NAMALWA (cell line): ENCODE results near the gene FAM210B.
"Not testable (repeated sequence)": the region's sequence is repeated elsewhere in the genome, so short reads cannot be mapped to it uniquely, and the experiment has no call there.

ENCODE experiments used
- DNase-seq: peaks from one replicate; pipeline ENCODE4 v3.0.0-alpha.2; 2015; ENCODE audit warnings: low spot score

Gene FAM210B

DNA sequence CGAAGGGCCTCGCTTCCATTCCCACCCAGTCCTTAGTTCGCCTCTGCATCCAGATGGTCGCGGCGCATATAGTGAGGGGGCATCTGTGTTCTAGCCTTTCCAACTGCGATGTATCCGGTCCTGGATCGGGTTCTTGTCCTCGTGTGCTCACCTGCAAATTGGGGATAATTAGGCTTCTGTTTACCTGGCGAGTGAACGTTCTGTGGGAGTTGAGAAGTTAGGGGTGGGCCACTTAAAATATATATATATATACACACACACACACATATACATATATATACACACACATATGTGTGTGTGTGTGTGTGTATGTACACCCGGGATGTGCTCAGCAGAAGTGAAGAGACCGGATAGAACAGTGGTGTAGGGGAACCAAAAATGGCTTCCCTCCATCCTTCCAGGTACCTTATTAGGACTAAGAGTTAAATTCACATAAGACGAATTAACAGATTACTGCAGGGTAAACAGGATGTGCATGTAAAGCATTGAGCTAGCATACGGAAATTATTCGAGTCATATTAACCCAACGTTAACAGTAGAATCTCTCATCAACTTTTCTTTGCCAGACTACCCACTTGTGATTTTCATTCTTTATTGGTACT, 34.2 kb downstream of the FAM210B start:
- DNase-seq = peak; percentile 50

DNA sequence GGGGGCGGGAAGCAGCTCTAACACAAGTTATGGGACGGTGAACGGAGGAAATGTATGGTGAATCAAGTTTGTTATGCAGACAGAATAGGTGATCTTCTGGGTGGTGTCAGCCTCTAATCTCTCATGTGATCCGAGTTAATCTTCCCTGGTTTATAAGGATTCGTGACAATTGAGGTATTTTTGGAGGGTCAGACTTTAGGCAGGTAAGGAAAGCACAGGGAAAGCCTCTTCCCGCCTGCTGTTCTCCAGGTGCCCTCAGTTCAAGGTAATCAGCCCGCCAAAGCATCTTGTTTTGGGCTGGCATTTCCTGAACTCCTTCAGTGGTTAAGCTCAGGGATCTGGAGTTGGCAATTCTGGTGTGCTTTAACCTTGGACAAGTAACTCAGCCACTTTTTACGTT, 34.9 kb downstream of the FAM210B start:
- DNase-seq = no peak

DNA sequence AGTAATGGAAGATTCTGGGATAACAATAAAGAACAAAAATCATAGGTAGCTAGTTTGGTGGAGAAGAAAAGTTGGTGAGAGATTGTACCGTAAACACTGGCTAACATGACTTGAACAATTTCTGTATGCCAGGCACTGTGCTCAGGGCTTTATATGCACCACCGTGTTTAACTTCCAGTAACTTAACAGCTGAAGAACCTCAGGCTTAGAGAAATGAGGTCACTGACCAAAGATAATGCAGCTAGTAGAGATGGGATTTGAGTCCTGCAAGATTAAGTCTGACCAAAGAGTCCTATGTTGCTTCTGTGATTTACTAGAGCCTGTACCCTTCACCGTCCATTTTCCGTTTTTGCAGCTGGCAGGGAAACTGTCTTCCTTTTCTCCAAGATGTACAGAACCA, 36.4 kb downstream of the FAM210B start:
- no peak for DNase-seq

DNA sequence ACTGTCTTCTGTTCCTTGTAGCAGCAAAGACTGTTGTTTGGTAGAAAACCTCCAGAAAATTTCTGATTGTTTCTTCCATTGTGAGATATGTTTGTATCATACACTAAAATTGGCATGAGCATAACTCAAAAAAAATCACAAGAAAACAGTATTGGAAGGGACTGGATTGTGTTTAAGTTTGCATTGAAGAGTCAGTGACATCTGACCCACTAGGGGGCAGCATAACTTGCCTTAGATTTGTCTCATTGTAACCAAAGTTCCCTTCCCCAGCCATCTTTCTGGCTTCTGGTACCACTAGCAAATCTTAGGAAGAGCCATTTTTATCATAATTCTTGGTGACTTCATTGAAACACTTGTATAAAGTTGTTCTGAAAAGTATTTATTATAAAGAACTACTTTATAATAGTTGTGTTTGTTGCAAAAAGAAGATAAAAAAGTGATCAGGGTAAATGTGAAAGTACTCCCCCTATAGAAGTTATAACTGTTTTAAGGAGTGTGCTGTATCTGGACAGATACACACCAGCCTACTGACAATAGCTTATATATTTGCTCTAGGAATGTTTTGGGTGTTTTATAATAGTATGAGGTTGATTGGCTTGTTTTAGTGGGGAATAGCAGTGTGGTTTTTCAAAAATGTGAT, 41.3 kb downstream of the FAM210B start:
- peak; percentile 75 for DNase-seq

DNA sequence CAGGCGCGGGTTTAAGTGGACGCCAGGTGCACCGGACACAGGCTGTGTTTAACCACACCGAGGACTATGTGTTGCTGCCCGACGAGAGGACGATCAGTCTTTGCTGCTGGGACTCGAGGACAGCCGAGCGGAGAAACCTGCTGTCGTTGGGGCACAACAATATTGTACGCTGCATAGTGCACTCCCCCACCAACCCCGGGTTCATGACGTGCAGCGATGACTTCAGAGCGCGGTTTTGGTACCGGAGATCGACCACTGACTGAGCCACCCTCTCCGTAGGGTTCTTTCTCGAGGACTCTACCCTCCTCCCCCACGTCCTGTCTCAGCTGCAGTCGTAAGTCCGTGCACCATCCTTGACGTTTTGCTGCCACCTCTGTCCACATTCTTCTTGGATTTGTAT, 44.7 kb downstream of the FAM210B start:
- DNase-seq = no peak

DNA sequence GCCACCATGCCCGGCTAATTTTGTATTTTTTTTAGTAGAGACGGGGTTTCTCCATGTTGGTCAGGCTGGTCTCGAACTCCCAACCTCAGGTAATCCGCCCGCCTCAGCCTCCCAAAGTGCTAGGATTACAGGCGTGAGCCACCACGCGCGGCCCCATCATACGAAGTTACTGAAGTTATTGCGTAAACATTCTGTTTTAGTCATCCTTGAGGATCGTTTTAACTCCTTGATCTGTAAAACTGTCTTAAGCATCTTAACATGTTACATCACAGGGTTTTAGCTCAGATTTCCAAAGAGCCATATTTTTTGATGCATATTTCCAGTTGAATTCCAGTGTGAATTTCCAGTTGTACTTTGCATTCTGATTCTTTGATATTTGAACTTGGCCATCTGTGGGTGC, 46.6 kb downstream of the FAM210B start:
- not testable (repeated sequence) for DNase-seq

DNA sequence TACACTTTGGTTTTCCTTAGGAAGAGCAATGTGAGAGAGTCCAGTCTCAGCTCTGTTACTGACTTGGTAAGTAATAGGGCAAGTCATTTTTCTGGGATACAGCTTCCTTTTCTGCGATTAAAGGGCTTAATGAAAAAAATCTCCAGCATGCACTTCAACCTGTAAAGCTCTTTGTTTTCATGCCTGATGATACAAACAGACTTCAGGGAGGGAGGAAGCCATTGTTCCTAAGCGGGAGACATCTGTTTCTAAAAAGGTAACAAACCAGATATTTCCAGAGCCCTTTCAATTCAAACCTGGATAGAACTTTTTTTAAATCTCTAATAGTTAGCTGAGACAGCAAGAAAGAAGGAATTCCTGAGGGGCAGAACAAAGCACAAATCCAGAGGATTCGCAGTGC, 48.1 kb downstream of the FAM210B start:
- no peak for DNase-seq

DNA sequence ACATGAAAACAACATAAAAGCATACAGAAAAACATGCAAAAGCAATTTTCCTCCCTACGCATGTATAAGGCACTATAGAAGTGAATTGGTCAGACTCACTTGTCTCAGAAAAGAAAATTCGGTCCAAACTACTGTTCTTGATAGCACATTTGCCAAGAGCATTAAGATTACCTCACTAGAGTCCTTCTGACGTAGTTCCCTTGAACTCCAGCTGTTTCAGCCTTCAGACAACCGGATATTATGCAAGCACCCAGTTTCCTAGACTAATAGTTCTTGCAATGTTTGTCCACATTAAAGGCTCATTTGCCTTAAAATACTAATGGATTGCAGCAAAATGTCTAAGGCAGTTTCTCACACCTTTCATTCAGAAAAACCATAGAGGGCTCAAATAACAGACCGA, 50.7 kb downstream of the FAM210B start:
- DNase-seq = no peak

DNA sequence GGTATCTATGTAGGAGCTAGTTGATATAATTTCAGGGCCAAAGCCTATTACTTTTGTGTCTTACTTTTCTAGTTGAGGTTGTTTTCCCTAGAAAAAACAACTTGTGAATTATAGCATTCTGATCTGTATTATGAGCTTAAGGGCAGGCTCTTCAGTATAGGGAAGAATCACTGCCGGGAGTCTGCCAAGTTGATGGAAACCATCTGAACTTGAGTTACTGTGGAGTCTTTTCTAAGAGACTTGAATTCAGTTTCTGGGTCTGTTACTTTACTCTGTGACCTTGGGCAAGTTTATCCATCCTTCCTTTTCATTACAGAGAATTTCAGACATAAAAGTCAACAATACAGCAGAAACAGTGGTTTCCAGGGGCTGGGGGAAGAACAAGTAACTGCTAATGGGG, 51.2 kb downstream of the FAM210B start:
- no peak for DNase-seq

DNA sequence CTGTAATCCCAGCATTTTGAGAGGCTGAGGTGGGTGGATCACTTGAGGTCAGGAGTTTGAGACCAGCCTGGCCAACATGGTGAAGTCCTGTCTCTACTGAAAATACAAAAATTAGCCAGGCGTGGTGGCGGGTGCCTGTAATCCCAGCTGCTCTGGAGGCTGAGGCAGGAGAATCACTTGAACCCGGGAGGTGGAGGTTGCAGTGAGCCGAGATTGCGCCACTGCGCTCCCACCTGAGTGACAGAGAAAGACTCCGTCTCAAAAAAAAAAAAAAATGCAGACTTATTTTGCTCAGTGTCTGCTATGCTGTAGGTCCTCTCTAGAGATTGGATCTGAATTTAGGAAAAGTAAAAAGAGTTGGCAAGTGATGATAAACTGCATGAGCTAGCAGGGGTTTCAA, 52.5 kb downstream of the FAM210B start:
- DNase-seq = not testable (repeated sequence)

DNA sequence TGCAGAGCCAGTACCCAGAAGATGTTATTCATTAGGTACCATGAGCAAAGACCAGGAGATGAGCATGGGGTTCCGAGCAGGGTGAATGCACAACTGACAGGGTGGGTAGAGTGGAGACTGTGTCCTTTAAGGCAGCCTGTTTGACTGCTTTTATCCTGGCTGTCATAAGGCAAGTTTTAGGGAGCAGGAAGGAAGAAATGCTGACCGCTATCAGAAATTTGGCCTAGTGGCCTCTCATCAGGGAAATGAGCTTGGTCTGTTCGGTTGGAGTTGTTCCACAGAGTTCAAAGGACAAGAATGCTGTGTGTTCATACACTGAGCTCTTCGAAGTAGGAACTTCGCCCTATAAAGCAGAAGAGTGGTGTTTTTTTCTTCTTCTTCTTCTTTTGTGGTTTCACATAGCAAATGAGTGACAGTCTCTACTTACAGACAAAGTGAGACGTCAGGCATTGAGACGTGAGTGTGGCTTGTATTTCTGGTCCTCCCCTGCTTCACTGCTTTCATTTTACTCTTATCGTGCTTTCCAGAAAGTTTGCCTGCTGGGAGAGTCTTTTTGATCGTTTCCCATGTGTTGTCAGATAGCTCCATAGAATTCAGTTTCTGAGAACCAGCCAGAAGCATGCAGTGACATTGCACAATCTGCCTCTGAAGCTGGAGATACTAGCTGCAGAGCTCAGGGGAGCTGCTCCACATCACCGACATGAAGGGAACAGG, 53.1 kb downstream of the FAM210B start, which contains the start of gene CASS4:
CASS4 (plus strand) TSS at position 502 of the 714 bp plus-strand sequence; CDS start at position 701, 199 bp downstream.
- no peak for DNase-seq

DNA sequence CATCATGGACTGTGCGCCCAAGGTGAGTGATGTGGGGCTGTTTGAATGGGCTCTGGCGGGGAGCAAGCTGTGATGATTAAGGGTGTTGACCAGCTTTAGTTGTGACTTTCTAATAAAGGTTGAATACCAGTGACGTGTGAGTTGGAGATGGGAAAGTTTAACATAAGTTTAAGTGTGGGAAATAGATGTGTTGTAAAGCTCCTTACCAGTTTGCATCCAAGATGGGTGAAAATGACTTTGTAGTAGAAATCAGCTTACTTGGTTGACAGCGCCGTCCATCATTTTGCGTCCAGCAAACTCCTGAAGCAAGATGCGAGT, 53.7 kb downstream of the FAM210B start:
- DNase-seq = no peak

DNA sequence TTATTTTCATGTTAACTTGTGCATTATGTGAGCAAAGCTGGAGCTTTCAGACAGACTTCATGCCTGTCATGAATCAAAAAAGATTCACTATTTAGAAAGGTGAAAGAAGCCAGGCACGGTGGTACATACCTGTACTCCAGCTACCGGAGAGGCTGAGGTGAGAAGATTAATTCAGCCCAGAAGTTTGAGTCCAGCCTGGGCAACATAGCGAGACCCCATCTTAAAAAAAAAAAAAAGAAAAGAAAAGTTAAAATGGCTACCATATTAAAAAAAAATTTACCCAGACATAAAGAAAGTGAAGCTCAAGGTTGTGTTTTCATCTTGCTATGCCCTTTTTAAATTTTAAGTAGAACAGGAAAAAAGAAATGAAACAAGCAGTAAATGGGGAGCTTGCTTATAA, 54.2 kb downstream of the FAM210B start:
- no peak for DNase-seq

DNA sequence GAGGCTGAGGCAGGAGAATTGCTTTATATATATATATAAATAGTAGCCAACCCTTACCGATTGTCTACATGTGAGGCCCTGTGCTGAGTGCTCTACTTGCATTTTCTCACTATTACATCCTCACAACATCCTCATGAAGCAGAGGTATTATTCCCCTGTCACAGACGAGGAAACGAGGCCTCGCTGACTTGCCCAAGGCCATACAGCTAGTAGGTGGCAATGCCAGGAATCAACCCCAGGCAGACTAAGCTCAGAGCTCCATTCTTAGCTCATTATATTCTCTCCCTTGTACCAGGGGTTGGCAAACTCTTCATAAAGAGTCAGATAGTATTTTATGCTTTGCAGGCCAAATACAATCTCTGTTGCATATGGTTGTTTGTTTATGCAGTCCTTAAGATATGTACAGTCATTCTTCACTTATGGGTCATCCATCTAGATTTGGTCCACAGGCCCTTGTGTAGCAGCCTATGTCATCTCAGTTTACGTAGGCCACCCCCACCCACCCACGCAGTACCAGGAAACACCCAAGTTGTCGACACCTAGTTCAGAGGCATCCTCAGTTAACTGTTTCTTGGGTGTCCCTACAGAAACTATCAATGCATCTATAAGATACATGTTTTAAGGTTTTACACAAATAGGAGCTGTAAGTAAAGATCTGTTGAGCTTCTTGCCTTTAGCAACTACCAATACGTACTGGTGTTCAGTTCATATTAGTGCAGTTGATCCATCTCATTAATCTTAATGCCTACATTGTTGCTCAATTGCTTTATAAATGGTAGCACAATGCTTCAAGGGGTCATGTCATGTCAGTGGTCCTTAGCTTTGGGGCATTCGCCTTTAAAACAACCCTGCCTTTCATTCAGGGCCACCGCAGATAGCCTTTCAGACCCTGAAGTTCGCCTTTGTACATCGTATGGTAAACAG, 56.3 kb downstream of the FAM210B start:
- no peak for DNase-seq

DNA sequence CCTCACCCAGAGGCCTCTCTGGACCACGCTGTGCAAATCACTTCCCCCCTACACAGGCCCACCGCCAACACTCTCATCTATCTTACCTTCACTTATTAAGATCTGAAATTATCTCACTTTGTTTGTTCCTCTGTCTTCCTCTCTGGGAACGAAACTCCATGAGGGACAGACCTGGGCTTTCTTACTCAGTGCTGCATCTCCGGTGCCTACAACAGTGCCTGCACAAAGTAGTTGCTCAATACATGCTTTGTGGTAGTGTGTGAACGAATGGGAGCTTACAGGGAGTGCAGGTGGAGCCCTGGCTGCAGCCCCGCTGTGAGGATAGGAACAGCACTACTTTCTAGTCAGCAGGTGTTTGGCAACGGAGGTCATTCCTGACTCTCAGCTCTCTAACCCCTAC, 58.6 kb downstream of the FAM210B start:
- DNase-seq = no peak

DNA sequence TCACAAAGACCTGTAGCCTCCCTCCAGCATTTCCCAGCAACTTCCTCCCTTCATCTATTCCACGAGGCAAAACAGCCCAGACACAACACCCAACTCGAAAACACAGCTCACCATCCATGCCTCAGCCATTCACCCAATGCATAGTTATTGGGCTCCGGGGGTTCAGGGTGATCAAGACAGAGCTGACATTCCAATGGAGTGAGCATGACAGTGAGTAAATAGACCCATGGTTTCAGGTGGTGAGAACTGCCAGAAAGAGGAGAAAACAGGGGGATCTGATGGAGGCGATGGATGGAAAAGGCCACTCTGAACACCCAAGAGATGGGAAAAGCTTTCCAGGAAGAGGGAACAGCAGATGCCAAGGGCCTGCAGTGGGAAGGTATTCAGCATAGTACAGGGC, 59.1 kb downstream of the FAM210B start:
- no peak for DNase-seq
